ENCODE measurements around the gene GPSM3.
"Not testable (repeated sequence)": the region's sequence is repeated elsewhere in the genome, so short reads cannot be mapped to it uniquely, and the experiment has no call there.

GPSM3 gene

DNA sequence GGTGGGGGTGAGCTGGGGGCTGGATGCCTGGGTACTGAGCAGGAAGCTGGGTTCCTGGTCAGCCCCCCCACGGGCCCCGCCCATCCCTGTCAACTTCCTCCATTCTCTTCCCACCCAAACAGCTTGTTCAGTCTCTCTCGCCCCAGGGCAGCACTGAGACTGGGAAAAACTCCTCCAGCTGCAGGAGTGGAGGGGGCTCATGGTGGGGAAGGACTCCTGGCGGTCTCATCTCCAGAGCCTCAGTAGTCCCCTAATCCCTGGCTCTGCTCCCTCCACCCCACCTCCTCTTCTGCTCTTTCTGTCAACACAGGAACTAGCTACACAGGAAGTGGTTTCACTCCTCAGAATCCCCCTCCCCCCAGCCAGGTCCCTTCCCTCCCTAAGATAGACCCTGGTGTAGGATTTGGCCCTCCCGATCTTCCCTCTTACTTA is at the start of gene GPSM3:
Gene GPSM3 (minus strand): TSS at position 36 of the 432 bp plus-strand sequence. CDS start 130 bp downstream, outside the sequence.
- DNase-seq (ENCODE audit: low spot score): no peak

DNA sequence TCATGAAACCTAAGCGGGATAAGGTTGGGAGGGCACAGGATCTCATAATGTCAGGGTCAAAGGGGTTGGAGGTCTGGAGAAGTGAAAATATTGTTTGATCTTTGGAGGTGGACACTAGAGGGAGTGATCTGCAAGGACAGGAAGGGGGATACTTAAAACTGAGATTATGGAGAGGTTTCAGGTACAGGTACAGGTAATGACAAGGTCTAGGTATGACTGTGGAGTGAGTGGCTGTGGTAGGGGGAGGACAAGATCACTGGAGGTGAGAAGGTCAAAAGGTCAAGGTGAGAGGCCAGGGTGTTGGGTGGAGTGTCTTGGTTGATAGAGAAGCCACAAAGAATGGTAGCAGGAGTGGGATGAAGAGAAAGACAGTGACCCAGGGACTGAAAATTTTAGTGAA is 48.2 kb upstream of the GPSM3 start:
- DNase-seq (ENCODE audit: low spot score): no peak

DNA sequence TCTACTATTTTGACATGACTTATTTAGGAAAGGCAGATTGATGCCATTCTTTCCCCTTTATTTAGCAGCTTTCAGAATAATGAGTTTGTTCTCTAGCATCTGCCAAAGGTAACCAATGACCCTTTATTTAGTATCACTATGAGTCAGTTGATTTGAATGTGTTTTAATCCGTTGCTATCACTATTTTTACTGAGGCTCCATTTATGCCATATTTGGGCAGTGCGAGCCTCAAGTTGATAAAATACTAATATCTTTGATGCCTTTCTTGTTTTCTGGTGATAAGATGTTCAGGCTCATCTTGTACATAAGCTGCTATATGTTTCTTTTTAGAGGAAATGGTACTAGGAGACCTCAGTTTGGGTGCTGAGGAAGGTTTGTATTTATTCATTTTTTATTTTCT is 47.0 kb upstream of the GPSM3 start:
- no peak for DNase-seq (ENCODE audit: low spot score)

DNA sequence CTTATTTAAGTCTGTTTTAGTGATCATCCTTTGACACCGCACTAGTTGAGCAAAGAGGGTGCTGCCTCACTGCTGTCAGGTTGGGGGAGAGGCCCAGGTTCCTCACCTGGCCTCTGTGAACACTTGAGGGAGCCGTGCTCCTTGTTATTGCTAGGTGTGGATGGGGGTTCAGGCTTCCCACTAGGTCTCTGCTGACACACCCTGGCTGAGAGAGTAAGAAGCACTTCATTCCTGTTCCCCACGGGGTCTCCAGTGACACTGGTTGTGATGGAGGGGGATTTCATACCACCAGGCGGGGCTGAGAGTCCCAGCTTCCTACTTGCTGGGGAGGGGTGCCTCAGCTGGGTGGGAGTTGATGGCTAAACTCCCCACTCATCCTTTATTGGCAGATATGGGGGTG is 42.5 kb upstream of the GPSM3 start:
- no peak for DNase-seq (ENCODE audit: low spot score)

- DNase-seq (ENCODE audit: low spot score): no peak
Measured at GRCh38 chr6:32226434-32226833, 34.0 kb upstream of the GPSM3 start.

- no peak for DNase-seq (ENCODE audit: low spot score)
Measured at GRCh38 chr6:32224696-32225095, 32.3 kb upstream of the GPSM3 start.

DNA sequence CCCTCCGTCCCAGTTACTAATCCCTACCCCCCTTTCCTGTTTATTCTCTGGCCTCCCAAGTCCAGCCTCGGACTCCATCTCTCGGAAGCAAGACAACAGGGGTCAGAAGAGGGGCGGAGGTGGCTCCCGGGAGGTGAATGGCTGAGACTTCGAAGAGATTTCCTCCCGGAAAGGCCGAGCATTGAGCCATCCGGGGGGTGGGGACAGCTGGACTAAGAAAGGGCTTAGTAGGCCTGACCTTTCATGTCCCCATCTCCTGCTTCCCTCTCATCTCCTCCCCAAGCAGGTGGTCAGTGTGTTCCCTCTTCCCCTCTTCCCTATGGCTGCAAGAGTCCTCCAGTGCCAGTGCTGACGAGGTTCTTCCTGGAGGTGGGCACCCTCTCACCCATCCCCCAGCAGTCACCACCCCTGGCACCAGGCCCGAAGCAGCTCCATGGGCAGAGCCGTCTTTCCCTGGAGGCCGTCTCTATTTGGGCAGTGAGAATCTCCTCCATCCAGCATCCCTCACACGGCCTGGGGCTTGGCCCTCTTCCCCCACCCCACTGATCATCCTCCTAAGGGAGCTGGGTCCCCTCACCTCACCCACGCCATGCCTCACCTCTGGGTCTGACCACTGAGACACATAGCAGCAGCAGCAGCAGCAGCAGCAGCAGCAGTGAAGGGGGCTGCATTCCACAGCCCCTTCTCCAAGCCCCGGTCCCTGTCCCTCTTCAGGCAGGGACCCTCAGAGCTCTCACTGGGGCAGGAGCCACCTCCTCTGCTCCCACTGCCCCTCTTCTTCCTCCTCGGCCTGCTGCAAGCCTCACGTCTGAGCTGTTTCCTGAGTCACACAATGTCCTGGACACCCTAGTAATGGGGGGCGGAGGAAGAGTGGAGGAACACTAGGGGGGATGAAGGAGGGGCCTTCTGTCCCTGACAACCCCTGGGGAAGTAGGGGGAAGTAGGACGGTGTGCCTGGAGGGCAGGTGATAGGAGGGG is 31.1 kb upstream of the GPSM3 start, which contains the start of gene NOTCH4:
Gene NOTCH4 (minus strand): TSS at position 810 of the 978 bp plus-strand sequence. CDS start 139 bp downstream, at position 671.
- no peak for DNase-seq (ENCODE audit: low spot score)

GRCh38 chr6:32222333-32223230 is 30.1 kb upstream of the GPSM3 start:
- no peak for DNase-seq (ENCODE audit: low spot score)

DNA sequence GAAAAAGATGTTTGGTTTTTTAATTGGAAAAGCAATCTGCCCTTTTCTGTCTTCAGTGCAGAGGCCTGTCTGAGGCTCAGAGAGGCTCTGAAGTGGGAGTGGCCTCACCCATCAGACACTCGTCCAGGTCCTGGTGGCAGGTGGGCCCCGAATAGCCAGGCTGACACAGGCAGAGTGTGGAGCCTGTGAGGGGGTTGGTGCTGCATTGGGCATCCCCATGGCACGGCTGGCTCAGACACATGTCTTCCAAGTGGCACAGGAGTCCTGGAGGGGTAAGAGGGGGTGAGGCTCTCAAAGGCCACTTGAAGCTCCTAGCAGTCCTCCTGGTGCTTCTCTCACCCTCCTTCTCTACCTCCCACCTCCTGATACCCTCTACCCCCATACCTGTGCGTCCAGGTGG is 27.6 kb upstream of the GPSM3 start:
- no peak for DNase-seq (ENCODE audit: low spot score)

DNA sequence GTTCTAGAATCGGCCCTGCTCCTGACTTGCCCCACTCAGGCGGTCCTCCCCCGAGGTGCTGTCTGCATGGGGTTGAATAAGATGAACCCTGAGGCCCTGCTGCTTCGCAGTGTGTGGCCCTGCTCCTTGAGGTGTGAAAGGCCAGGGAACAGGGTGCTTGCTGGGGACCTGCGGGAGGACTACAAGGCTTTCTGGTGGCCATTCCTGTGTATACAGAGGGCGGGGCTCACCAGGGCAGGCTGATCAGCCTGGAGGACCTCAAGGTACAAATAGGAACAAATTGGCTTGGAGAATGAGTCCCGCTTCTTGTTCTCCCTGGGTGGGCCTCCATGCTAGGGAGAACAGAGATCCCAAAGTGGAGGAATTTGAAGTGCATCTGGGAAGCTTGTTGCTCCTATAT is 25.7 kb upstream of the GPSM3 start:
- DNase-seq (ENCODE audit: low spot score): no peak

DNA sequence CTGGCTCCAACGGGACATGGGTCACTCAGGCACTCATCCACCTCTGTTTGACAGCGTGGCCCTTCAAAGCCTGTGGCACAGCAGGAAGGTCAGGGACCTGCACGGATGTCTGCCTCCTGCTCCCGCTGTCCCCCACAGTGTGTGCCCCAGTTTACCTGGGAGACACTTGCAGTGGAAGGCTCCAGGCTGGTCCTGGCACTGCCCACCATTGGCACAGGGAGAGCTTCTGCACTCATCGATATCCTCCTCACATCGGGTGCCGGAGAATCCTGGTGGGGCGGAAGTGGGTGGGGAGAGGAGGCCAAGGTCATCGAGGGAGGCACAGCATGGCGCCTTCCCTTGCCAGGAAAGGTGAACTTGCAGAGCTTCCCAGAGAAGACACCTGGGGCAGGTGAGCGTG is 24.6 kb upstream of the GPSM3 start:
- DNase-seq (ENCODE audit: low spot score): no peak

DNA sequence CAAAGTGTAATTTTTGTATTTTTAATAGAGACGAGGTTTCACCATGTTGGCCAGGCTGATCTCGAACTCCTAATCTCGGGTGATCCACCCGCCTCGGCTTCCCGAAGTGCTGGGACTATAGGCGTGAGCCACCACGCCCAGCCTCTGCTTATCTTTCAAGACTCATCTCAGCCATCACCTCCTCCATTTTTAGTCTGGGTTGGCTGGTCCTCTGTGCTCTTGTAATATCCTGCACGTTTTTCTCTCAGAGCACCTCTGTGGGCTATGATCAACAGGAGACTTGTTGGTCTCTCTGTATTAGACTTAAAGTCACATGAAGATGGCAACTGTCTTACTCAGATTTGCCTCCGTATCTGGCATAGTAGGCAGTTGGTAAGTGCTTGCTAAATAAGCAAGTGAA is 23.8 kb upstream of the GPSM3 start:
- no peak for DNase-seq (ENCODE audit: low spot score)

GRCh38 chr6:32215617-32216016 is 23.2 kb upstream of the GPSM3 start:
- DNase-seq (ENCODE audit: low spot score): no peak

GRCh38 chr6:32214126-32214525 is 21.7 kb upstream of the GPSM3 start:
- no peak for DNase-seq (ENCODE audit: low spot score)

DNA sequence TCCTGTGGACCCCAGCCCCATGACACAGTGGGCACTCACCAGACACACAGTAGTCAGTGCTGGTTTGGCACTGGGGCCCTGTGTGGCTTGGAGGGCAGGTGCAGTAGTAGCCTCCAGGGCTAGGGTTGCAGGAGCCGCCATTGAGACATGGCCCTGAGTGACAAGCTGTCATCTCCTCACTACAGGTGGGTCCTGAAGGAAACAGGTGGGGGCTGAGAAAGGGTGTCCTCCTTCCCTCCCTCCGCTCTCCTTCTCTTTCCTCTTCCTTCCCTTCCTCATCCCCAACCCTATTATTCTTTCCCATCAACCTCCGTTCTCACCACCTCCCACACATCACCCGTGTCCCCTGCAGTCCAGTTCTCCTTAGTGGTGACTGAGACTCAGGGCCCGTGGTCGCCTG is 21.2 kb upstream of the GPSM3 start:
- DNase-seq (ENCODE audit: low spot score): no peak

- DNase-seq (ENCODE audit: low spot score): no peak
Measured at GRCh38 chr6:32212076-32212760, 19.8 kb upstream of the GPSM3 start.

DNA sequence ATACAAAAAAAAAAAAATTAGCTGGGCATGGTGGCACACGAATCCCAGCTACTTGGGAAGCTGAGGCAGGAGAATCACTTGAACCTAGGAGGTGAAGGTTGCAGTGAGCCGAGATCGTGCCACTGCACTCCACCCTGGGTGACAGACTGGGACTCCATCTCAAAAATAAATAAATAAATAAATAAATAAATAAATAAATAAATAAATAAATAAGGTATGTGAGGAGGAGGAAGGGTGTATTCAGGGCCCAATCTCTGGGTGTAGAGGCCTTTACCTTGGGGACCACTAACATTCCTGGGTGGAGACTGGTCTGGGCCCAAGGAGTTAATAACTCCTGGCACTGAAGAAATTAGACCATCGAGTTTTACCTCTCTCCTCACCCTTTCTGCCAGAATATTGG is 19.0 kb upstream of the GPSM3 start:
- DNase-seq (ENCODE audit: low spot score): not testable (repeated sequence)

DNA sequence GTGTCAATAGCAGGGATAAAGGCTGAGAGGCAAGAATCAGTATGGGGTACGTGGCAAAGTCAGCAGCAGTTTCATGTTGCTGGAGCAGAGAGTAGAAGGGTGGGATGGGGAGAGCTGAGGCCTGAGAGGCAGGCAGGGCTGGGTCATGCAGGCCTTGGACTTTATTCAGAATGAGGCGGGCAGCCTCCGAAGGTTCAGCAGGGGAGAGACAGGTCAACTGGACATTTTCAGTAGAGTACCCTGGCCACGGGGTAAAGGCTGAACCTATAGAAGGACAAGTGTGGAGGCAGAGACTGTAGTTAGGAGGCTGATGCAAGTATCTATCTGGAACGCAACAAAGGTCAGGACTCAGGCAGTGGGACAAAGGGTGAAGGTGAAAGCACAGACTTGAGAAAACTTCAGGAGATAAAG is 17.8 kb upstream of the GPSM3 start:
- peak; percentile 15 for DNase-seq (ENCODE audit: low spot score)

GRCh38 chr6:32208996-32209395 is 16.6 kb upstream of the GPSM3 start:
- DNase-seq (ENCODE audit: low spot score): no peak

- no peak for DNase-seq (ENCODE audit: low spot score)
Measured at GRCh38 chr6:32204268-32204715, 11.8 kb upstream of the GPSM3 start.

GRCh38 chr6:32203426-32204267 is 11.2 kb upstream of the GPSM3 start:
- no peak for DNase-seq (ENCODE audit: low spot score)

Data from left forelimb (tissue), 1 donor.